IMR-90 (cell line): ENCODE measurements around the gene RNF215. TPM values are rescaled to one million over a fixed set of nuclear protein-coding genes. Genes with fewer than 3 reads are reported as not detected.
A peak's percentile ranks its signal among the peaks of the same experiment; 100 is the strongest.

ENCODE experiments used
- ATAC-seq: fragments of 200-7000 bp; cut with Tn5 transposase; 2 replicates; pipeline ENCODE4 v1.9.1; 2020; ENCODE audit warnings: low read depth, mild to moderate bottlenecking, moderate library complexity
- BruUV-seq: library from RNA; stranded (reverse); fragments of 400-500 nt; replicated peaks from 2 replicates; lab custom pipeline; 2021; lab: Mats Ljungman, UMichigan
- CTCF ChIA-PET: fragments of 300-600 bp; formaldehyde crosslinking; extraction: SDS; loops from one replicate; lab custom pipeline; 2021; ENCODE audit warnings: antibody characterized with exemption; lab: Yijun Ruan, JAX
- POLR2A ChIA-PET: fragments of 300-600 bp; sonication (Branson Sonifier 250); formaldehyde crosslinking; loops from one replicate; lab custom pipeline; 2022; ENCODE audit warnings: antibody characterized with exemption; ENCODE audit not compliant: unreplicated experiment; lab: Charles Lee
- DNase-seq: peaks from one replicate; pipeline ENCODE4 v3.0.0; 2013
- H2AFZ ChIP-seq: replicated peaks from 2 replicates; pipeline ENCODE3; 2013; ENCODE audit warnings: low read length, mild to moderate bottlenecking; ENCODE audit not compliant: poor library complexity
- H2AK5ac ChIP-seq: 2 replicates; pipeline ENCODE4 v1.6.1; 2013; ENCODE audit warnings: low read depth, low read length, inconsistent platforms
- H2AK9ac ChIP-seq: replicated peaks from 2 replicates; pipeline ENCODE3; 2013; ENCODE audit warnings: mild to moderate bottlenecking, low read depth, low read length, moderate library complexity; ENCODE audit not compliant: poor library complexity
- H2BK120ac ChIP-seq: 2 replicates; pipeline ENCODE4 v1.6.1; 2013; ENCODE audit warnings: low read depth, low read length, inconsistent platforms
- H2BK15ac ChIP-seq: 3 replicates; pipeline ENCODE4 v1.6.1; 2013; ENCODE audit warnings: low read depth, low read length, inconsistent platforms
- H2BK20ac ChIP-seq: 2 replicates; pipeline ENCODE4 v1.6.1; 2013; ENCODE audit warnings: low read depth, mild to moderate bottlenecking, inconsistent platforms, low read length, moderate library complexity
- H2BK5ac ChIP-seq: 2 replicates; pipeline ENCODE4 v1.6.1; 2013; ENCODE audit warnings: mild to moderate bottlenecking, low read depth, low read length, inconsistent platforms; ENCODE audit not compliant: poor library complexity, severe bottlenecking
- H3K14ac ChIP-seq: replicated peaks from 2 replicates; pipeline ENCODE4 v1.6.1; 2013; ENCODE audit warnings: low read depth, low read length, inconsistent platforms
- H3K18ac ChIP-seq: 2 replicates; pipeline ENCODE4 v1.6.1; 2013; ENCODE audit warnings: low read depth, low read length, control low read depth
- H3K23ac ChIP-seq: 2 replicates; pipeline ENCODE4 v1.6.1; 2013; ENCODE audit warnings: low read depth, low read length, inconsistent platforms
- H3K27ac ChIP-seq: 2 replicates; pipeline ENCODE4 v1.5.1; 2013; ENCODE audit warnings: mild to moderate bottlenecking, control low read depth, low read length; ENCODE audit not compliant: insufficient read depth
- H3K27me3 ChIP-seq: 2 replicates; pipeline ENCODE4 v1.6.1; 2013; ENCODE audit warnings: low read length; ENCODE audit not compliant: control insufficient read depth, insufficient read depth
- H3K36me3 ChIP-seq: 2 replicates; pipeline ENCODE4 v1.6.1; 2013; ENCODE audit warnings: low read length, mixed read lengths; ENCODE audit not compliant: control insufficient read depth, insufficient read depth
- H3K4ac ChIP-seq: 2 replicates; pipeline ENCODE4 v1.6.1; 2013; ENCODE audit warnings: low read depth, low read length, inconsistent platforms
- H3K4me1 ChIP-seq: 2 replicates; pipeline ENCODE4 v1.6.1; 2013; ENCODE audit warnings: low read length, mixed read lengths; ENCODE audit not compliant: control insufficient read depth, insufficient read depth
- H3K4me2 ChIP-seq: 2 replicates; pipeline ENCODE4 v1.6.1; 2013; ENCODE audit warnings: low read depth, mild to moderate bottlenecking, control low read depth, low read length, moderate library complexity
- H3K4me3 ChIP-seq: 2 replicates; pipeline ENCODE4 v1.5.1; 2013; ENCODE audit warnings: low read depth, mild to moderate bottlenecking, control low read depth, low read length, moderate library complexity; ENCODE audit not compliant: insufficient read depth
- H3K56ac ChIP-seq: 2 replicates; pipeline ENCODE4 v1.6.1; 2013; ENCODE audit warnings: low read length, inconsistent platforms; ENCODE audit not compliant: insufficient read depth; ENCODE audit errors: extremely low read depth
- H3K79me1 ChIP-seq, 2 experiments: 2 replicates each; pipeline ENCODE4 v1.6.1; 2013; ENCODE audit warnings: low read length in 2 of 2, inconsistent platforms in 1 of 2, low read depth in 1 of 2
- H3K9ac ChIP-seq: 2 replicates; pipeline ENCODE4 v1.6.1; 2013; ENCODE audit warnings: low read depth, low read length, control low read depth
- H3K9me1 ChIP-seq: 2 replicates; pipeline ENCODE4 v1.6.1; 2013; ENCODE audit warnings: low read length, inconsistent platforms; ENCODE audit not compliant: insufficient read depth
- H3K9me3 ChIP-seq: 2 replicates; pipeline ENCODE4 v1.6.1; 2013; ENCODE audit warnings: low read length; ENCODE audit not compliant: control insufficient read depth, insufficient read depth
- H4K20me1 ChIP-seq: 2 replicates; pipeline ENCODE4 v1.6.1; 2013; ENCODE audit warnings: low read length, inconsistent platforms; ENCODE audit not compliant: insufficient read depth
- H4K5ac ChIP-seq: 2 replicates; pipeline ENCODE4 v1.6.1; 2013; ENCODE audit warnings: mild to moderate bottlenecking, low read depth, low read length, control low read depth
- H4K8ac ChIP-seq, 2 experiments: 2 replicates each; pipeline ENCODE4 v1.6.1; 2013; ENCODE audit warnings: low read depth in 2 of 2, low read length in 2 of 2, control low read depth in 1 of 2, inconsistent platforms in 1 of 2
- H4K91ac ChIP-seq: 2 replicates; pipeline ENCODE4 v1.6.1; 2013; ENCODE audit warnings: low read depth, low read length, inconsistent platforms; ENCODE audit not compliant: insufficient read depth
- CEBPB ChIP-seq: IDR thresholded peaks from 2 replicates; pipeline ENCODE4 v1.6.1; 2012; ENCODE audit warnings: low read depth, low read length, improper control_type of control experiment
- CHD1 ChIP-seq: IDR thresholded peaks from 2 replicates; pipeline ENCODE4 v1.6.1; 2012; ENCODE audit warnings: low read depth, low read length, improper control_type of control experiment
- FOS ChIP-seq: fragments of 150-350 bp; IDR thresholded peaks from 2 replicates; pipeline ENCODE4 v1.6.1; 2016; ENCODE audit warnings: low read depth, low read length
- MAFK ChIP-seq: IDR thresholded peaks from 2 replicates; pipeline ENCODE4 v1.6.1; 2012; ENCODE audit warnings: low read depth, low read length, improper control_type of control experiment
- MXI1 ChIP-seq: IDR thresholded peaks from 2 replicates; pipeline ENCODE4 v1.6.1; 2012; ENCODE audit warnings: low read depth, mild to moderate bottlenecking, low read length, moderate library complexity, borderline replicate concordance
- NFE2L2 ChIP-seq: fragments of 150-350 bp; IDR thresholded peaks from 2 replicates; pipeline ENCODE4 v1.6.1; 2016; ENCODE audit warnings: low read depth, mild to moderate bottlenecking, low read length
- POLR2A ChIP-seq: IDR thresholded peaks from 2 replicates; pipeline ENCODE4 v1.6.1; 2012; ENCODE audit warnings: mild to moderate bottlenecking, low read depth, low read length
- RAD21 ChIP-seq: IDR thresholded peaks from 2 replicates; pipeline ENCODE4 v1.6.1; 2012; ENCODE audit warnings: low read length, improper control_type of control experiment
- RCOR1 ChIP-seq: IDR thresholded peaks from 2 replicates; pipeline ENCODE4 v1.6.1; 2012; ENCODE audit warnings: mild to moderate bottlenecking, low read length, improper control_type of control experiment; ENCODE audit not compliant: insufficient replicate concordance
- RFX5 ChIP-seq: IDR thresholded peaks from 2 replicates; pipeline ENCODE4 v1.8.0; 2012; ENCODE audit warnings: low read depth, mild to moderate bottlenecking, low read length, moderate library complexity
- SMC3 ChIP-seq: fragments of 150-350 bp; IDR thresholded peaks from 2 replicates; pipeline ENCODE4 v1.6.1; 2016; ENCODE audit warnings: low read depth, mild to moderate bottlenecking, antibody characterized with exemption, low read length, moderate library complexity
- WGBS, 2 experiments: methylation state at CpG; one replicate each; pipeline versions ENCODE4 v1.1.5 to v1.1.7; 2013; ENCODE audit warnings: missing lambda C conversion rate in 2 of 2; ENCODE audit not compliant: insufficient read length in 1 of 2; ENCODE audit errors: extremely low coverage in 2 of 2; 5-methylcytosine and 5-hydroxymethylcytosine counted together
- dilution Hi-C: fragments of 300-500 bp; cut with HindIII; formaldehyde crosslinking; loops from one replicate; pipeline ENCODE4 v1.14.3; 2018; ENCODE audit warnings: low sequenced_read_pairs; ENCODE audit not compliant: unreplicated experiment
- in situ Hi-C: fragments of 300-500 bp; cut with MboI; formaldehyde crosslinking; loops from 3 replicates; pipeline ENCODE4 v1.14.3; 2019; ENCODE audit warnings: low sequenced_read_pairs, inconsistent platforms, mixed read lengths
- intact Hi-C: fragments of 100-400 bp; cut with micrococcal nuclease; formaldehyde crosslinking; loops from 2 replicates; pipeline ENCODE4 v1.10.0; 2022
- polyA plus RNA-seq, 3 experiments: library from polyadenylated mRNA; depleted of rRNA; stranded (reverse); fragments of >200 nt; gene quantifications; 2 replicates each; pipeline ENCODE4 v1.2.3, GENCODE V29; 2012; ENCODE audit warnings: low replicate concordance in 1 of 3
- total RNA-seq: library from RNA; depleted of rRNA; stranded (reverse); fragments of >200 nt; gene quantifications from 2 replicates; pipeline ENCODE4 v1.2.3, GENCODE V29; 2012
- TF ChIP-seq, protein P1 (sequence below): fragments of 150-350 bp; IDR thresholded peaks from 2 replicates; pipeline ENCODE4 v1.6.1; 2017; ENCODE audit warnings: mild to moderate bottlenecking, antibody characterized with exemption, low read length, low read depth
- TF ChIP-seq, protein P2 (sequence below): fragments of 150-350 bp; IDR thresholded peaks from 2 replicates; pipeline ENCODE4 v1.6.1; 2016; ENCODE audit warnings: low read depth, mild to moderate bottlenecking, low read length, moderate library complexity, borderline replicate concordance
- TF ChIP-seq, protein P3 (sequence below): conservative IDR thresholded peaks from 2 replicates; pipeline ENCODE4 v1.5.1; 2012; ENCODE audit warnings: mild to moderate bottlenecking, low read depth, low read length, improper control_type of control experiment

Gene RNF215
- total and polyA plus RNA-seq, 2 of the 4 experiments (the other 2 are of a cell fraction) = 15.8 to 21.9 TPM

DNA sequence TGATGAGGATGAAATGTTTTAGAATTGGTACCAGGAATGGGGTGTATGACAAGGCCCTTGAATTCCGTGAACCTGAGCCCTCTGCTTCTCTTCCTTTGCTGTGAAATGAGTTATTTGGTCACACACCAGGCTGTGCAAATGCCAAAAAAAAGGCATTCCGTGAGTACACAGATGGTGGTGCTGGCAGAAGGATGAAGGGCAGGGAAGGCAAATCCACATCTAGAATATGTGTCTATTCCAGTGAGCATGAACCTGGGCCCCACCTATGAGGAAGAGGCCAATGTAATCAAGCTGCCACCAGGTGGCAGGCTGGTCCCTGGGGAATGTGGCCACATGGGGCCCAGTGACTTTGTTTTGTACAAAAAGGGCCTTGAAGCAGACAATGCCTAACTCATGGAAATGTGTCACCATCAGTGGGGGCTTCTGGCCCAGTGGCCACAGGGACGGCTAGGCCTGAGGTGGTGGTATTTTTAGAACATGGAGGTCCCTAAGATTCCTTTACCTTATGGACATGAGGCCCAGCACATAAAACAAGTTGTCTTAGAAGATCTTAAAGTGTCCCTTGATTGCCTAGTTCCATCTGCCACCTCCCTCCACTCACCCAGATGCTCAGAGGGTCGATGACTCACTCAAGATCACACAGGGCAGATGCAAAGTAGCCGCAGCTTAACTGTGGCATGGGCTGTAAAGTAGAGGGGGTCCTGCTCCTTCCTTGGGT, 3.9 kb upstream of the RNF215 start:
- dilution Hi-C loops (no loop called here), intact Hi-C loops (loop anchor here (1.0 kb wide), 1 partner anchor 94 kb away; no protein-coding TSS in a partner anchor), in situ Hi-C loops (loop anchor here (10.0 kb wide), 2 partner anchors 94 to 286 kb away; no protein-coding TSS in a partner anchor)
- H4K5ac ChIP-seq = peak overlapping the region; percentile 34; the same call in 1 of the 2 replicates
- ATAC-seq (no peak; the same call in 1 of the 2 replicates), DNase-seq (peak; percentile 70)
- H3K9me3 ChIP-seq = no peaks in the 10 kb centered on the region
- BruUV-seq = no TSS peak
- no peaks in the 10 kb centered on the region for H4K20me1 ChIP-seq
- H3K9me1 ChIP-seq = peaks cover 7% of the 10 kb centered on the region
- H3K4ac ChIP-seq = peak overlapping the region; percentile 55
- peaks cover 13% of the 10 kb centered on the region for H3K4me1 ChIP-seq
- no peaks in the 10 kb centered on the region for H3K27me3 ChIP-seq
- H3K56ac ChIP-seq = no peak overlapping the region
- H3K23ac ChIP-seq = no peak overlapping the region
- peaks cover 5 to 11% of the 10 kb centered on the region in 2 experiments for H3K79me1 ChIP-seq
- ChIA-PET CTCF (interaction anchor here (1.2 kb wide), 1 partner anchor 35 kb away, joined by 3 read pairs; no protein-coding TSS in a partner anchor), POLR2A (no interaction called here)
- no peak overlapping the region for H3K4me2 ChIP-seq
- no peak overlapping the region for H3K27ac ChIP-seq
- no peaks in the 10 kb centered on the region for H3K36me3 ChIP-seq
- H2AK9ac ChIP-seq = peak overlapping the region; percentile 10
- H2BK5ac ChIP-seq = no peak overlapping the region
- H2BK120ac ChIP-seq = 0 out of 2 replicates have a peak overlapping the region, but pooled peaks have one; percentile 40
- H2BK20ac ChIP-seq = peak overlapping the region; percentile 54; the same call in 1 of the 2 replicates
- no peak overlapping the region for H3K18ac ChIP-seq
- no peak overlapping the region for H3K4me3 ChIP-seq
- H3K9ac ChIP-seq = no peak overlapping the region
- H2BK15ac ChIP-seq = peak overlapping the region; percentile 46; the same call in 2 of the 3 replicates
- 0 out of 2 replicates have a peak overlapping the region, but pooled peaks have one; percentile 54 for H3K14ac ChIP-seq
- peak overlapping the region; percentile 9 to 73; a peak in 2 of 4 replicates for H4K8ac ChIP-seq
- 78% methylated on average over 1 of the region's 5 CpGs; no CpG with 5 or more reads in 1 of the 2 experiments for WGBS, 2 experiments
- peak overlapping the region; percentile 85 for H2AFZ ChIP-seq
- H4K91ac ChIP-seq = peak overlapping the region; percentile 45
- peak overlapping the region; percentile 75 for H2AK5ac ChIP-seq
- TF ChIP-seq, protein P1, sequence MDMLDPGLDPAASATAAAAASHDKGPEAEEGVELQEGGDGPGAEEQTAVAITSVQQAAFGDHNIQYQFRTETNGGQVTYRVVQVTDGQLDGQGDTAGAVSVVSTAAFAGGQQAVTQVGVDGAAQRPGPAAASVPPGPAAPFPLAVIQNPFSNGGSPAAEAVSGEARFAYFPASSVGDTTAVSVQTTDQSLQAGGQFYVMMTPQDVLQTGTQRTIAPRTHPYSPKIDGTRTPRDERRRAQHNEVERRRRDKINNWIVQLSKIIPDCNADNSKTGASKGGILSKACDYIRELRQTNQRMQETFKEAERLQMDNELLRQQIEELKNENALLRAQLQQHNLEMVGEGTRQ = peak; percentile 60; the same call in 1 of the 2 replicates
- peak; percentile 87 for TF ChIP-seq SMC3
- TF ChIP-seq CHD1 = no peak
- TF ChIP-seq, protein P2, sequence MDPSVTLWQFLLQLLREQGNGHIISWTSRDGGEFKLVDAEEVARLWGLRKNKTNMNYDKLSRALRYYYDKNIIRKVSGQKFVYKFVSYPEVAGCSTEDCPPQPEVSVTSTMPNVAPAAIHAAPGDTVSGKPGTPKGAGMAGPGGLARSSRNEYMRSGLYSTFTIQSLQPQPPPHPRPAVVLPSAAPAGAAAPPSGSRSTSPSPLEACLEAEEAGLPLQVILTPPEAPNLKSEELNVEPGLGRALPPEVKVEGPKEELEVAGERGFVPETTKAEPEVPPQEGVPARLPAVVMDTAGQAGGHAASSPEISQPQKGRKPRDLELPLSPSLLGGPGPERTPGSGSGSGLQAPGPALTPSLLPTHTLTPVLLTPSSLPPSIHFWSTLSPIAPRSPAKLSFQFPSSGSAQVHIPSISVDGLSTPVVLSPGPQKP = no peak
- TF ChIP-seq CEBPB = no peak
- peak; percentile 47; the same call in 1 of the 2 replicates for TF ChIP-seq FOS
- no peak for TF ChIP-seq MAFK
- TF ChIP-seq, protein P3, sequence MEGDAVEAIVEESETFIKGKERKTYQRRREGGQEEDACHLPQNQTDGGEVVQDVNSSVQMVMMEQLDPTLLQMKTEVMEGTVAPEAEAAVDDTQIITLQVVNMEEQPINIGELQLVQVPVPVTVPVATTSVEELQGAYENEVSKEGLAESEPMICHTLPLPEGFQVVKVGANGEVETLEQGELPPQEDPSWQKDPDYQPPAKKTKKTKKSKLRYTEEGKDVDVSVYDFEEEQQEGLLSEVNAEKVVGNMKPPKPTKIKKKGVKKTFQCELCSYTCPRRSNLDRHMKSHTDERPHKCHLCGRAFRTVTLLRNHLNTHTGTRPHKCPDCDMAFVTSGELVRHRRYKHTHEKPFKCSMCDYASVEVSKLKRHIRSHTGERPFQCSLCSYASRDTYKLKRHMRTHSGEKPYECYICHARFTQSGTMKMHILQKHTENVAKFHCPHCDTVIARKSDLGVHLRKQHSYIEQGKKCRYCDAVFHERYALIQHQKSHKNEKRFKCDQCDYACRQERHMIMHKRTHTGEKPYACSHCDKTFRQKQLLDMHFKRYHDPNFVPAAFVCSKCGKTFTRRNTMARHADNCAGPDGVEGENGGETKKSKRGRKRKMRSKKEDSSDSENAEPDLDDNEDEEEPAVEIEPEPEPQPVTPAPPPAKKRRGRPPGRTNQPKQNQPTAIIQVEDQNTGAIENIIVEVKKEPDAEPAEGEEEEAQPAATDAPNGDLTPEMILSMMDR = peak; percentile 87
- TF ChIP-seq RAD21 = peak; percentile 91
- no peak for TF ChIP-seq RCOR1
- TF ChIP-seq NFE2L2 = no peak
- peak; percentile 36; the same call in 1 of the 2 replicates for TF ChIP-seq MXI1
- TF ChIP-seq POLR2A = no peak
- TF ChIP-seq RFX5 = no peak
